ENCODE data around the gene CERS4.

DNA sequence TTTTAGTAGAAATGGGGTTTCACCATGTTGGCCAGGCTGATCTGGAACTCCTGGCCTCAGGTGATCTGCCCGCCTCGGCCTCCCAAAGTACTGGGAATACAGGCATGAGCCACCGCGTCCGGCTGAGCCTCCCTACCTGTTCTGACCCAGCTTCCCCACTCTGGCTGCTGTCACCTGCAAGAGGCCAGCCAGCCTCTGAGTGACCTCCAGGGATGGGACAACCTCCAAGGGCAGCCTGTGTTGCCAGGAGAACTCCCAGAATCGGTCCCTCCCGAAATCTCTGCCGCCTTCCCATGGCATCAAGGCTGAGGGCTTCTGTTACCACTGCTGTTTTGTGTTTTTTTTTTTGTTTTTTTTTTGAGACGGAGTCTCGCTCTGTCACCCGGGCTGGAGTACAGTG is 11.3 kb downstream of the CERS4 start:
- TF ChIP-seq, protein P1, sequence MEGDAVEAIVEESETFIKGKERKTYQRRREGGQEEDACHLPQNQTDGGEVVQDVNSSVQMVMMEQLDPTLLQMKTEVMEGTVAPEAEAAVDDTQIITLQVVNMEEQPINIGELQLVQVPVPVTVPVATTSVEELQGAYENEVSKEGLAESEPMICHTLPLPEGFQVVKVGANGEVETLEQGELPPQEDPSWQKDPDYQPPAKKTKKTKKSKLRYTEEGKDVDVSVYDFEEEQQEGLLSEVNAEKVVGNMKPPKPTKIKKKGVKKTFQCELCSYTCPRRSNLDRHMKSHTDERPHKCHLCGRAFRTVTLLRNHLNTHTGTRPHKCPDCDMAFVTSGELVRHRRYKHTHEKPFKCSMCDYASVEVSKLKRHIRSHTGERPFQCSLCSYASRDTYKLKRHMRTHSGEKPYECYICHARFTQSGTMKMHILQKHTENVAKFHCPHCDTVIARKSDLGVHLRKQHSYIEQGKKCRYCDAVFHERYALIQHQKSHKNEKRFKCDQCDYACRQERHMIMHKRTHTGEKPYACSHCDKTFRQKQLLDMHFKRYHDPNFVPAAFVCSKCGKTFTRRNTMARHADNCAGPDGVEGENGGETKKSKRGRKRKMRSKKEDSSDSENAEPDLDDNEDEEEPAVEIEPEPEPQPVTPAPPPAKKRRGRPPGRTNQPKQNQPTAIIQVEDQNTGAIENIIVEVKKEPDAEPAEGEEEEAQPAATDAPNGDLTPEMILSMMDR (IDR thresholded peaks at IDR 0.05; ENCODE audit: low read depth, low read length) = no peak
- TF ChIP-seq EZH2phosphoT487 (IDR thresholded peaks at IDR 0.05; ENCODE audit: low read depth) = no peak
